ENCODE measurements around the gene CYP24A1. TPM values are rescaled to one million over a fixed set of nuclear protein-coding genes. Genes with fewer than 3 reads are reported as not detected.

CYP24A1 gene
- total RNA-seq, 2 experiments from 2014 or later = 0.40 to 0.58 TPM

GRCh38 chr20:54108326-54108642, 65.5 kb downstream of the CYP24A1 start:
- H3K4me3 Mint-ChIP-seq = no peak overlapping the region
- POLR2A ChIA-PET = no interaction called here

DNA sequence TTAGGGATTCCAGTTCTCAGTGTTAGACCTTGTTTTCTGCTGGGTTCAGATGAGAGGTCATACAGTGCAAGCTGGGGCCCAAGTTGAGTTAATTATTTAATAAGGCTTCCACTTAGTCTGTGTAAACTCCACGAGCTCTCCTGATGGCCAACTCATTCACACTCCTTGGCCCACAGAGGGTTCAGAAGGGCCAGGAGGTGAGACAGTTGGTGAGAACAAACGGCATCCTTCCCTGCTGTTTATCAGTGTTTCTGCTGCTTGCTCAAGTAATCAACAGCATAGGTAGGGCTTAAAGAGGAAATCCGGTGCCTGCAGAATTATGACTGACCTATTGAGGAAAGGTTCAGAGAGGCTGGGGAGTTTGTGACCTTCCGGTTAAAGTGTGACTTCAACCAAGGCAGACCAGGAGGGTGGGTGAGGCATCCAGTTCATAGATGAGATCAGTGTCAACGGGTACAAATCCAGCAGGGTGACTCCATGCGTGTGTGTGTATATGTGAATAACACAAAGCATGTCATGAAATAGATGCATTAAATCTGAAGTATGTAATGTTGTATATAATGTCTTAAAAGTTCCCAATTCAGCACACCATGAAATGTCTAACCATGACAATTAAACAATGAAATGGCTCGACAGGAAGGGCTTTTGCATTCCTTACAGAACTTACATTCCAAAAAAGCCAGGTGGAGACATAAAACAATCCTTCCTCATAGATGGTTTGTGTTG, 66.0 kb downstream of the CYP24A1 start:
- no peaks in the 10 kb centered on the region for H3K36me3 Mint-ChIP-seq
- POLR2A ChIA-PET = no interaction called here
- H3K9me3 Mint-ChIP-seq = peaks cover 1% of the 10 kb centered on the region
- no peak overlapping the region for H3K27ac Mint-ChIP-seq
- ATAC-seq (ENCODE audit: low read depth) (no peak), DNase-seq (no peak)
- no peaks in the 10 kb centered on the region for H3K27me3 Mint-ChIP-seq
- no peak overlapping the region for H3K4me3 Mint-ChIP-seq
- peaks cover 1% of the 10 kb centered on the region for H3K4me1 Mint-ChIP-seq

More at GRCh38 chr20:54108326-54108642, 65.5 kb downstream of the CYP24A1 start:
- peaks cover under 1% of the 10 kb centered on the region for H3K4me1 Mint-ChIP-seq
- DNase-seq = no peak
- ATAC-seq (ENCODE audit: low read depth) = no peak
- H3K9me3 Mint-ChIP-seq = peaks cover 1% of the 10 kb centered on the region
- no peaks in the 10 kb centered on the region for H3K36me3 Mint-ChIP-seq
- H3K27ac Mint-ChIP-seq = no peak overlapping the region
- H3K27me3 Mint-ChIP-seq = no peaks in the 10 kb centered on the region

DNA sequence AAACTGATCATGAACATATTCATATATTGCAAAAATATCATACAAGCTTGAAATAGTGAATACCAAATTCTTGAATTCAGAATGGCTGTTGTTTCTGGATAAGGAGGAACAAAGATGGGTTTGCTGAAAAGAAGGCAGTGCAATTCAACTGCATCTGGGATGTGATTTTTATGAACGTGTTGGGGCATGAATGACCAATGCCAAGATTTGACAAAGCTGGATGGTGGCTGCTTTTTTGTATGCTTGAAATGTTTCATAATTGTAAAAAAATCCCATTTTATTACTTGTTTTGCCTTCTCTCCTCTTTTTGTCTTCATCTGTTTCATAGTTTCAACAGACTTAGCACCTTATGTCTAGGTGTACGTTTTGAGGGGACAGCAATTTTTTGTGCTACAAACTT, 66.6 kb downstream of the CYP24A1 start:
- ATAC-seq (ENCODE audit: low read depth) = no peak
- POLR2A ChIA-PET = no interaction called here
- Mint-ChIP-seq H3K9me3 (peaks cover 1% of the 10 kb centered on the region), H3K36me3 (no peaks in the 10 kb centered on the region), H3K27me3 (no peaks in the 10 kb centered on the region), H3K4me3 (no peak overlapping the region), H3K27ac (no peak overlapping the region), H3K4me1 (peaks cover 1% of the 10 kb centered on the region)
- DNase-seq = no peak

- no peaks in the 10 kb centered on the region for H3K27me3 Mint-ChIP-seq
- ATAC-seq (ENCODE audit: low read depth) (no peak), DNase-seq (no peak)
- no peaks in the 10 kb centered on the region for H3K9me3 Mint-ChIP-seq
- H3K36me3 Mint-ChIP-seq = no peaks in the 10 kb centered on the region
- POLR2A ChIA-PET = no interaction called here
- H3K4me1 Mint-ChIP-seq = peaks cover 1% of the 10 kb centered on the region
- H3K4me3 Mint-ChIP-seq = no peak overlapping the region
- no peak overlapping the region for H3K27ac Mint-ChIP-seq
Measured at GRCh38 chr20:54106162-54106561, 67.6 kb downstream of the CYP24A1 start.

DNA sequence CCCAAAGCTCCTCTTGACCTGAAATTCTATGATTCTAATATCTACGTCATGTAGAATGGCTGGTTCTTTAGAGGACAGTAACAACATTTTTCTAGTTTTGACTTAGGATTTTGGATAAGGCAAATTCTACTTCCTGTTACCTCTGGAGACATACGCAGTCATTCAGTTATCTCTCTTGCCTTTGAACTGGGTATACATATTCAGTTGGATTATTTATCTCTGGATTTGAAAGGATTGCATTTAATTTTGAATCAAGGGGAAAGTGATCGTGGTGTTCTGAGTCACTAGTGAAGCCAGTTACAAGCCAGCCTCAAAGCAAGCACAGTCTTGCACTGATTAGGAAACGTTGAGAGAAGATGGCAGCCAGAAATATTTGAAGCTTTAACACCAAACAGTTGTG, 68.1 kb downstream of the CYP24A1 start:
- H3K27me3 Mint-ChIP-seq = no peaks in the 10 kb centered on the region
- DNase-seq = no peak
- H3K27ac Mint-ChIP-seq = no peak overlapping the region
- ATAC-seq (ENCODE audit: low read depth) = no peak
- H3K9me3 Mint-ChIP-seq = no peaks in the 10 kb centered on the region
- no peaks in the 10 kb centered on the region for H3K36me3 Mint-ChIP-seq
- H3K4me1 Mint-ChIP-seq = peaks cover 1% of the 10 kb centered on the region
- POLR2A ChIA-PET = no interaction called here
- H3K4me3 Mint-ChIP-seq = no peak overlapping the region

DNA sequence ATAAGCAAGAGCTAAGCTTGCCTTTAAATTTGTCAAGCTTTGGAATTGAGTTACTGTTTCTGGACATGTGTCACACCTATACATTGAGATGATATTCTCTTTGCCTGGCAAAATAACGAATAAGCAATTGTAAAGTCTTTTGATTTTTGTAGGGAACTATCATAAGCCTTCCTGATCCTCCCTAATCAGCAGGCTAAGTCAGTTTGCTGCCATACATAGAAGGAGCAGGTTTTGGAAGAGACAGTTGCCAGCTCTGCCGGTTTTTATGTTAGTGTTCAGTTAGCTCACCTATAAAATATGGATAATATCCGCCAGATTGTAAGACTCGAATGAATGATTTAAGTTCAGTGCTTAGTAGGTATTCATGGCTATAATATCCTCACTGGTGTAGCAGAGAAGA, 69.0 kb downstream of the CYP24A1 start:
- no peak overlapping the region for H3K27ac Mint-ChIP-seq
- POLR2A ChIA-PET = no interaction called here
- H3K4me1 Mint-ChIP-seq = peaks cover 1% of the 10 kb centered on the region
- no peaks in the 10 kb centered on the region for H3K36me3 Mint-ChIP-seq
- DNase-seq = no peak
- no peaks in the 10 kb centered on the region for H3K27me3 Mint-ChIP-seq
- ATAC-seq (ENCODE audit: low read depth) = no peak
- no peak overlapping the region for H3K4me3 Mint-ChIP-seq
- no peaks in the 10 kb centered on the region for H3K9me3 Mint-ChIP-seq

- POLR2A ChIA-PET = no interaction called here
Measured at GRCh38 chr20:54103762-54104600, 69.8 kb downstream of the CYP24A1 start.

More at GRCh38 chr20:54103762-54104600, 69.8 kb downstream of the CYP24A1 start:
- no peaks in the 10 kb centered on the region for H3K9me3 Mint-ChIP-seq
- H3K36me3 Mint-ChIP-seq = no peaks in the 10 kb centered on the region
- H3K4me3 Mint-ChIP-seq = no peak overlapping the region
- no peak for DNase-seq
- H3K27me3 Mint-ChIP-seq = no peaks in the 10 kb centered on the region
- H3K27ac Mint-ChIP-seq = no peak overlapping the region
- H3K4me1 Mint-ChIP-seq = peaks cover 1% of the 10 kb centered on the region
- no peak for ATAC-seq (ENCODE audit: low read depth)

Other genes with a start within 250 kb of the CYP24A1 start
- gene BCAS1, start 103.4 kb downstream of the CYP24A1 start, total RNA-seq = under 1 TPM in 1 of 2 experiments, not detected in 1; 0.09 TPM
- gene PFDN4, start 34.1 kb upstream of the CYP24A1 start, total RNA-seq = 10 to 100 TPM; 16.5 to 18.6 TPM

Measured in activated naive CD8-positive, alpha-beta T cell treated with anti-CD3 and anti-CD28 coated beads, Interleukin-2, amount 10 ng/mL, durations not matched to agents 7 days and 5 days (primary cell).